Memory B cell (primary cell): ENCODE measurements around the gene PGAP3.
A peak's percentile ranks its signal among the peaks of the same experiment; 100 is the strongest.

ENCODE experiments used
- ATAC-seq: fragments of 150-1000 bp; cut with Tn5 transposase; 2 replicates; pipeline ENCODE4 v1.10.0; 2021; ENCODE audit warnings: low read depth, mild to moderate bottlenecking, moderate library complexity
- DNase-seq, 2 donors: peaks; one replicate each; pipeline ENCODE4 v3.0.0; 2022; ENCODE audit warnings: low spot score in 2 of 2
- H3K27ac Mint-ChIP-seq: one replicate; pipeline ENCODE4 v1.8.0; 2022; ENCODE audit warnings: mild to moderate bottlenecking, moderate library complexity, mixed read lengths
- H3K27me3 Mint-ChIP-seq: one replicate; pipeline ENCODE4 v1.8.0; 2022; ENCODE audit warnings: mixed read lengths
- H3K36me3 Mint-ChIP-seq: one replicate; pipeline ENCODE4 v1.8.0; 2022; ENCODE audit warnings: mild to moderate bottlenecking, mixed read lengths
- H3K4me1 Mint-ChIP-seq: one replicate; pipeline ENCODE4 v1.8.0; 2022; ENCODE audit warnings: mixed read lengths
- H3K4me3 Mint-ChIP-seq: one replicate; pipeline ENCODE4 v1.8.0; 2022; ENCODE audit warnings: mild to moderate bottlenecking, moderate library complexity, mixed read lengths
- H3K9me3 Mint-ChIP-seq: one replicate; pipeline ENCODE4 v1.8.0; 2022; ENCODE audit warnings: mixed read lengths

PGAP3 gene

DNA sequence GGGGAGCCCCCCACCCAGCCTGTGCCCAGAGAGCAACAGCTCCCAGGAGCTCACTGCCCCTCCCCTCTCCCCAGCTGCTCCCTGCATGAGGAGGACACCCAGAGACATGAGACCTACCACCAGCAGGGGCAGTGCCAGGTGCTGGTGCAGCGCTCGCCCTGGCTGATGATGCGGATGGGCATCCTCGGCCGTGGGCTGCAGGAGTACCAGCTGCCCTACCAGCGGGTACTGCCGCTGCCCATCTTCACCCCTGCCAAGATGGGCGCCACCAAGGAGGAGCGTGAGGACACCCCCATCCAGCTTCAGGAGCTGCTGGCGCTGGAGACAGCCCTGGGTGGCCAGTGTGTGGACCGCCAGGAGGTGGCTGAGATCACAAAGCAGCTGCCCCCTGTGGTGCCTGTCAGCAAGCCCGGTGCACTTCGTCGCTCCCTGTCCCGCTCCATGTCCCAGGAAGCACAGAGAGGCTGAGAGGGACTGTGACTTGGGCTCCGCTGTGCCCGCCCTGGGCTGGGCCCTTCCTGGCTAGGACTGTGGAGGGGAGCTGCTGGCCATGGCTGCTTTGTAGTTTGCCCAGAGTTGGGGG is 22.1 kb downstream of the PGAP3 start:
- Mint-ChIP-seq H3K36me3 (peaks cover 5% of the 10 kb centered on the region), H3K4me3 (no peak overlapping the region), H3K9me3 (no peaks in the 10 kb centered on the region), H3K27ac (no peak overlapping the region), H3K27me3 (peaks cover 6% of the 10 kb centered on the region), H3K4me1 (peaks cover 13% of the 10 kb centered on the region)
- peak; percentile 35 for ATAC-seq
- DNase-seq: no peak

DNA sequence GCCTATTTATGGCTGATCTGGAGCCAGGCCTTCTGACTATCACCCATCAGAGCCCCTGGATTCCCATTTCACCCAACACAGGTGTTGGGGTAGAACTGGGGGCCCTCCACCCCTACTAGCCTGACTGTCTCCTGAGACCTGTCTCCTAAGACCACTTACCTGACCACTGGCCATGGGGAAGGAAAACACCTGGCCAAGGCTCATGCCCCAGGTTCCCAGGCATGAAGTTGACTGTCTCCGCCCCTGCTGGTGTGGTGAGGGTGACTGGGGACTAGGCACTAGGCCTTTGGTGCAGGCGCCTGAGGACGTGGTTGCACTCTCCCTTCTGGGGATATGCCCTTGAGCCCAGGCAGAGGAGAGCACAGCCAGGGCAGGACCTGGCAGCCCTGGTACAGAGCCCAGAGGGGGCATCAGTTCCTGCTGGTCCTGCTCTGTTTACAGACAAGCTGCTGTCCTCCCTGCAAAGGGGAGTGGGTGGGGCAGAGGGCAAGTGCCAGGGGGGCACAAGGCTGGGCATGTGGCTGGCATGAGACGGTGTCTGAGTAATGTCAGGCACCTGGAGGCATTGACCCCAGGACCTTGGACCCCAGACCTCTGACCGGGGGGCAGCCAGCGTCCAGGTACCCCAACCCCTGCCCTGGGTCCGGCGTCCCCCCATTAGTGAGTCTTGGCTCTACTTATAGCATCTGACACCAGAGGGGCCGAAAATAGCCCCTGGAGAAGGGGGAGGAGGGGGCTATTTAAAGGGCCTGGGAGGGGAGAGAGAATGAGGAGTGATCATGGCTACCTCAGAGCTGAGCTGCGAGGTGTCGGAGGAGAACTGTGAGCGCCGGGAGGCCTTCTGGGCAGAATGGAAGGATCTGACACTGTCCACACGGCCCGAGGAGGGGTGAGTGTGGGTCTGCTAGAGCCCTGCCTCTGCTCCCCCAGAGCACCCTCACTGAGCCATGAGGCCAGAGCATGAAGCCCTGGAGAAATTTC is 23.0 kb downstream of the PGAP3 start, which contains the start of gene TCAP:
TCAP (plus strand) TSS at position 769 of the 981 bp plus-strand sequence; CDS start at position 780, 11 bp downstream.
- Mint-ChIP-seq H3K27me3 (peaks cover 6% of the 10 kb centered on the region), H3K9me3 (no peaks in the 10 kb centered on the region), H3K36me3 (peaks cover 5% of the 10 kb centered on the region), H3K4me3 (peak within 1 kb of the TSS; percentile 30), H3K4me1 (peaks cover 13% of the 10 kb centered on the region), H3K27ac (no peak within 1 kb of the TSS)
- no peak for ATAC-seq
- DNase-seq: no peak

DNA sequence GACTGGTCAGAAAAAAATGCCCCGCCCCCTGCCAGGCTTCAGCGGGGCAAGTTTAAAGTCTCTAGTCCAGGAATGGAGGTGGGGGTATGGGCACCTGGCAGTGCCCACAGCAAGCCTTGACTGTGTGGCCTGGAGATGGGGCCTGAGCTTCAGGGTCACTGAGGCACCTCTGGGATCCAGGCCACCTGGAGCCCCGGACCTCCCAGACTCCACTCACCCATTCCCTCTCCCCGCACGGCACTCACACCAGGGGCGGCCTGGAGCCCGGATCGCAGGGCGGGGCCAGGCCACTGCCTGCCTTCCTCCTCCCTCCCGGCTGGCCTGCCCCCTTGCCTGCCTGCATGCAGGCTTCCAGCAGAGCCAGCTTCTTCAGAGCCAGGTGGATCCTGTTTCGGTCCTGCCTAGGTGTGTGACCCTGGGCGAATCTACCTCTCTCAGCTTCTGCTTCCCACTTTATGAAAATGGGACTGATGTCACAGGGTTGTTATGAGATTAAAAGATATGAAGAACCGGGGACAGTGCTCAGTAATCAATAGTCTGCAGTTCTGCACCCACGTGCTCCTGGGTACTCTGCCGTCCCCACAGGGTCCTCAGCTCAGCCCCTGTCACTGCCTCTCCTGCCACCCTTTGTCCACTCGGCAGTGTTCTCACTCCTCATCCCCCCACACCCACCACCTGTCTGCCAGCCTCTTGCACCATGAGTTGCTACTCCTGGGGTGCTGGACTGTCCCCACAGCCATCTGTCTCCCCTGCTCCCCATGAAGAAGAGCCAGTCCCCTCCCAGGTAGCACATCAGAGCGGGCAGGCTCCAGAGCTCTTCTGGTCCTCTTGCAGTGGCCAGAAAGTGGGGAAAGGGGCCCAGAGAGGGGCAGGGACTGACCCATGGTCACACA is 23.9 kb downstream of the PGAP3 start:
- Mint-ChIP-seq H3K36me3 (peaks cover 5% of the 10 kb centered on the region), H3K27me3 (peaks cover 6% of the 10 kb centered on the region), H3K4me3 (no peak overlapping the region), H3K27ac (no peak overlapping the region), H3K9me3 (no peaks in the 10 kb centered on the region), H3K4me1 (peaks cover 15% of the 10 kb centered on the region)
- ATAC-seq (no peak), DNase-seq (no peak)

DNA sequence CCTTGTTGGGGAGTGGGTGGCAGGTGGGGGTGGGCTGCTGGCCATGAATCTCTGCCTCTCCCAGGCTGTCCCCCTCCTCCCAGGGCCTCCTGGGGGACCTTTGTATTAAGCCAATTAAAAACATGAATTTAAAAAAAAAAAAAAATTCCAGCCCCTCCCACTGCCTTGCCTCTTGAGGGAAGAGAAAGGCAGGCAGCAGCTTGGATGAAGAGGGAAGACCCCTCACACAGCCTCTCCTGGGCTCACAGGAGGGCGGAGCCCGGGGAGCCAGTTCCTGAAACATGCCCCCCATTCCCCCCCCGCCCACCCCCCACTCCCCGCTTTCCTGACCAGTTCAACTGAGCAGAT is 24.5 kb downstream of the PGAP3 start:
- H3K9me3 Mint-ChIP-seq: no peaks in the 10 kb centered on the region
- no peak overlapping the region for H3K27ac Mint-ChIP-seq
- peaks cover 9% of the 10 kb centered on the region for H3K36me3 Mint-ChIP-seq
- peaks cover 14% of the 10 kb centered on the region for H3K4me1 Mint-ChIP-seq
- no peak for DNase-seq
- peaks cover 2% of the 10 kb centered on the region for H3K27me3 Mint-ChIP-seq
- no peak for ATAC-seq
- no peak overlapping the region for H3K4me3 Mint-ChIP-seq

DNA sequence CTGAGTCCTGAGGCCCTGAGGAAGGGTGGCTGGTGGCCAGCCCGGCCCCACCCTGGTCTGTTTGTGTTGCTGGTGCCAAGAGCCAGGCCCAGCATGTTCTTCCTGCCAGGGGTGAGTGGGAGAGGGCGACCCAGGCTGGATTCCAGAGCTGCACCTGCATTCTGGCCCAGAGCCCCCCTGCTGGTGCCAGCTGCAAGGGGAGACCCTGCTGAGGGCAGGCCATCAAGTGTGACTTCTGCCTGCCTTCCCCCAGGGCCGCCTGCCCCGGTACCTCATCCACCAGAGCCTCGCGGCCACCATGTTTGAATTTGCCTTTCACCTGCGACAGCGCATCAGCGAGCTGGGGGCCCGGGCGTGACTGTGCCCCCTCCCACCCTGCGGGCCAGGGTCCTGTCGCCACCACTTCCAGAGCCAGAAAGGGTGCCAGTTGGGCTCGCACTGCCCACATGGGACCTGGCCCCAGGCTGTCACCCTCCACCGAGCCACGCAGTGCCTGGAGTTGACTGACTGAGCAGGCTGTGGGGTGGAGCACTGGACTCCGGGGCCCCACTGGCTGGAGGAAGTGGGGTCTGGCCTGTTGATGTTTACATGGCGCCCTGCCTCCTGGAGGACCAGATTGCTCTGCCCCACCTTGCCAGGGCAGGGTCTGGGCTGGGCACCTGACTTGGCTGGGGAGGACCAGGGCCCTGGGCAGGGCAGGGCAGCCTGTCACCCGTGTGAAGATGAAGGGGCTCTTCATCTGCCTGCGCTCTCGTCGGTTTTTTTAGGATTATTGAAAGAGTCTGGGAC is 25.1 kb downstream of the PGAP3 start:
- DNase-seq (no peak), ATAC-seq (no peak)
- Mint-ChIP-seq H3K9me3 (no peaks in the 10 kb centered on the region), H3K4me3 (no peak overlapping the region), H3K4me1 (peaks cover 12% of the 10 kb centered on the region), H3K27me3 (peaks cover 2% of the 10 kb centered on the region), H3K36me3 (peaks cover 9% of the 10 kb centered on the region), H3K27ac (no peak overlapping the region)

DNA sequence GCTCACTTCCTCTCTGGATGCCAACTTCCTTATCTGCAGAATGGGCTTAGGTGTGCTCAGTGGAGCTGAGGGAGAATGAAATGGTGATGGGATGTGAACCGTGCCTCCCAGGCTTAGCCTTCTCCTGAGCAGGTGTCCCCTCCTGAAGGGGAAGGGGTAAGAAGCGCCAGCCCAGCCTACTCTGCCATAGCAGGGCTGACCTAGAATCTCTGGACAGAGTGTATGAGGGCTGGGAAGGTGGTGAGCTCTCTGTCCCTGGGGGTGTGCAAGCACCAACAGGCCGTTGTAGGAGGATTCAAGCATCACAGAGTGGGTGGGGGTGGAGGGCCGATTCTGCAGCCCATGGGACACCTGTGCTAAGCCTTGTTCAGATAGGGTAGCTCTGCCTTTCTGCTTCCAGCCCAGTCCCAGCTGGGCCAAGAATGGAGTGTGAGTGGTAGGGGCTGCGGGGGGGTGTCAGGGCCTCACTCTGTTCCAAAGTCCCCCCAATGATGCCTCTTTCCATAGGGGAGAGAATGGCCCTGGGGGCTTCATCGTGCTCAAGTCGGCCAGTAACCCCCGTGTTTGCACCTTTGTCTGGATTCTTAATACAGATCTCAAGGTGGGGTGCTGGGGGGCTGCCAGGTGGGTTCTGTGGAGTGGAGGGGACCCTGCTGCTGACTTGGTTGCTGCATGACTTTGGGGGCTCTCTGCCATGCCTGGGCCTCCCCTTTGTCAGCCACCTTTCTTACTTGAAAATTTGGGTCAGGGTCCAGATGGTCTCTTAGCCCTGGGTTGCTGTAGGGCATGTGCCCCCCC is 25.9 kb downstream of the PGAP3 start:
- ATAC-seq (no peak), DNase-seq (no peak)
- Mint-ChIP-seq H3K27me3 (peaks cover 2% of the 10 kb centered on the region), H3K36me3 (peaks cover 9% of the 10 kb centered on the region), H3K4me1 (peaks cover 11% of the 10 kb centered on the region), H3K9me3 (no peaks in the 10 kb centered on the region), H3K27ac (no peak overlapping the region), H3K4me3 (no peak overlapping the region)

DNA sequence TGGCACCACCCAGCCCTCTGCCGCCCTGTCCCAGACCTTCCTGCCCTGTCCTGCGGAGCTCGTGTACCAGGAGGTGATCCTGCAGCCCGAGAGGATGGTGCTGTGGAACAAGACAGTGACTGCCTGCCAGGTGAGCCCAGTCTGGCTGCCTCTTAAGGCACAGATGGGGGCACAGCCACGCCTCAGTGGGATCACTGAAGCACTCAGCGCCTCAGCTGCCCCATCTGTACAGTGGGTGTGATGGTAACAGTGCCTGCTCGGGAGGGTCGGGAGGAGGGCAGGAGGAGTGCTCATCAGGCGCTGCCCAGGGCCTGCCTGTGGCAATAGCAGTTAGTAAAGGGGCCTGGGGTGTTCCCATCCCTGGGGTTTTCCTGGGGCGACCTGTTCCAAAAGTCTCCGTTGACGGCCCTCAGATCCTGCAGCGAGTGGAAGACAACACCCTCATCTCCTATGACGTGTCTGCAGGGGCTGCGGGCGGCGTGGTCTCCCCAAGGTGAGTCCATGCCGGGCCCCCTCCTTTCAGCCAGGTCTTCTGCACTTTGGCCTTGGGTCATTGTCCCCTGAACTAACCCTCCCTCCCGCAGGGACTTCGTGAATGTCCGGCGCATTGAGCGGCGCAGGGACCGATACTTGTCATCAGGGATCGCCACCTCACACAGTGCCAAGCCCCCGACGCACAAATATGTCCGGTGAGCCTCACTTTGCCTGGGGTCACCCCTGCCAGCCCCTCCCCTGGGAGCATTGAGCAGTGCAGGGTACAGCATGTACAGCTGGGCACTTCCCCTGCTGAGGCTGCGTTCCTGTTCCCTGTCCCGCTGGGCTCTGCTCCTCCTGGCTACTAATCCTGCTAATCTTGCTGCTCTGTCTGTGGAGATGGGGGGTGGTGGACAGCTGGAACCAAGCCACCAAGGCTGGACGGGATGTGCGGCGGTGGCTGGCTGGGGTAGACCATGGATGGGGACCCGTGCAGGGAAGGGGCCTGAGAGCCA is 27.2 kb downstream of the PGAP3 start:
- no peak for DNase-seq
- H3K36me3 Mint-ChIP-seq: peaks cover 12% of the 10 kb centered on the region
- no peaks in the 10 kb centered on the region for H3K9me3 Mint-ChIP-seq
- peaks cover 8% of the 10 kb centered on the region for H3K4me1 Mint-ChIP-seq
- no peak for ATAC-seq
- no peak overlapping the region for H3K4me3 Mint-ChIP-seq
- H3K27me3 Mint-ChIP-seq: no peaks in the 10 kb centered on the region
- no peak overlapping the region for H3K27ac Mint-ChIP-seq

DNA sequence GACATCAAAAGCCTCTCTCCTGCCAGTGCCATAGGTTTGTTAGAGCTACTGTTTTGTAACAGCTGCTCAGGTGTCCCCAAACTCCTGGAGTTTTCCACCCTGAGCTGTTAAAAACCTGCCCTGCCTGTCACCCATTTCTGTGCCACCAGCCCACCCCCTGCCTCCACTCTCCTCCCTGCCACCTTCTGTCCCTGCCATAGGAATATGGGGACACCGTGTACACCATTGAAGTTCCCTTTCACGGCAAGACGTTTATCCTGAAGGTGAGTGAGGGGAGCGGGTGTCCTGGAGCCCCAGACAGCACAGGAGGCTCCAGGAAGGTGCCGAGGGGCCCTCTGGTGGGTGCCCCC is 27.9 kb downstream of the PGAP3 start:
- H3K36me3 Mint-ChIP-seq: peaks cover 14% of the 10 kb centered on the region
- H3K27me3 Mint-ChIP-seq: no peaks in the 10 kb centered on the region
- H3K9me3 Mint-ChIP-seq: no peaks in the 10 kb centered on the region
- ATAC-seq (no peak), DNase-seq (no peak)
- peaks cover 7% of the 10 kb centered on the region for H3K4me1 Mint-ChIP-seq
- H3K27ac Mint-ChIP-seq: peak overlapping the region; percentile 92
- H3K4me3 Mint-ChIP-seq: no peak overlapping the region

DNA sequence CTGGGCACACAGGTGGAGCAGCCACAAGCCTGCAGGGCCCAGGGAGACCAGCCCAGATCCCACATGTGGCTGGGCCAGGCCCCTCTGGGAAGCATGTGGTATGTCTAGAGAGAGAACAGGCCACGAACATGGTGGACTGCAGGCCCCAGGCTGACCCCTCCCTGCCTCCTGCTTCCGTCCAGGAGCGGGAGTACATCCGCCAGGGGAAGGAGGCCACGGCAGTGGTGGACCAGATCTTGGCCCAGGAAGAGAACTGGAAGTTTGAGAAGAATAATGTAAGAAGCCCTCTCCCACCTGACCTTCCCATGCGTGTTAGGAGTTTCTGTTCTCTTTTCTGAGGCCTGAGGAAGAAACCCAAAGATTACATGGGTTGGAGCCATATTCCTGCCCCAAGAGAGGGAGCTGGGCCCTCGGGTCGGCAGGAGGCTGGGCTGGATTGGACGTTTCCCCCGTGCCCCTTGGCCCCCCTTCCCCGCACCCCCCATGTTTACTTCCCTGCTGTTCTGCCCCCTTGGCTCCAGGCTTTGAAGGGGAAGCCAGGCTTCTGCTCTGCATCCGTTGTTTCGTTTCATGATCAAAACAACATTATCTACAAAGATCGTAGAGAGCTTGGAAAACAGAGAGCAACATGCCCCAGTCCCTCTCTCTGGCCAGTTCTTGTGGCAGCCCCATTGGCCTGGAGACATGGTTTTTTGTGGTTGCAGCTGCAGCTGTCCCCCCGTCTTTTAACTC is 28.4 kb downstream of the PGAP3 start:
- peaks cover 7% of the 10 kb centered on the region for H3K4me1 Mint-ChIP-seq
- H3K4me3 Mint-ChIP-seq: no peak overlapping the region
- H3K36me3 Mint-ChIP-seq: peaks cover 14% of the 10 kb centered on the region
- no peaks in the 10 kb centered on the region for H3K27me3 Mint-ChIP-seq
- H3K27ac Mint-ChIP-seq: peak overlapping the region; percentile 92
- peak; percentile 78 for ATAC-seq
- H3K9me3 Mint-ChIP-seq: no peaks in the 10 kb centered on the region
- DNase-seq: no peak

DNA sequence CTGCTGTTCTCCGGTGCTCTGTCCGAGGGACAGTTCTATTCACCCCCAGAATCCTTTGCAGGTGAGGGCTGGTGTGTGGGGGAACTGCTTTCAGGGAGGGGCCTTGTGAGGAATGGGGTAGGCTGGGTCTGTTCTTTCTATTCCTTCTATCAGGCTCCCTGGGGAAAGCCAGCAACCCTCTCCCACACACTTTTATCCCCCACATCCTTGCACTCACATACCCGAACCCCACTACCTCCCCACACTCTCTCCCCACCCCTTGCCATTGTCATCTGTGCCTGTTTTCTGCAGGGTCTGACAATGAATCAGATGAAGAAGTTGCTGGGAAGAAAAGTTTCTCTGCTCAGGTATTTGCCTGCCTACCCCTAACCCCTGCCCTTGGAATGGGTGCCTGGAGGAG is 29.1 kb downstream of the PGAP3 start:
- Mint-ChIP-seq H3K27ac (peak overlapping the region; percentile 92), H3K4me1 (peaks cover 10% of the 10 kb centered on the region), H3K4me3 (no peak overlapping the region), H3K36me3 (peaks cover 14% of the 10 kb centered on the region), H3K9me3 (no peaks in the 10 kb centered on the region), H3K27me3 (no peaks in the 10 kb centered on the region)
- ATAC-seq: no peak
- no peak for DNase-seq

DNA sequence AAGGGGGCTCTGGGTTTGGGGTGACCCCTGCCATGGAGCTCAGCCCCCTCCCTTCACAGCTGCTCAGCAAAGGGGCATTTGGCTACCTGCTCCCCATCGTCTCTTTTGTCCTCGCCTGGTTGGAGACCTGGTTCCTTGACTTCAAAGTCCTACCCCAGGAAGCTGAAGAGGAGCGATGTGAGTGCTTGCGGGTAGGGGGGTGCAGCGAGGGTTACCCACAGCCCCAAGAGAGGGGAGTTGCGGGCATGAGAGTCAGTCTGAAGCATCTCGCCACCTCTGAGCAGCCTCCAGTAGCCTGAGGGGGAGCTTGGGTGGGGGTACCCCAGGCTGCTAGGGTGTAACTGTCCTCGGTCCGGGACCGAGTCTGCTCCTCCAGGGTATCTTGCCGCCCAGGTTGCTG is 29.5 kb downstream of the PGAP3 start:
- H3K9me3 Mint-ChIP-seq: no peaks in the 10 kb centered on the region
- ATAC-seq (no peak), DNase-seq (no peak)
- no peak overlapping the region for H3K27ac Mint-ChIP-seq
- H3K4me1 Mint-ChIP-seq: peaks cover 13% of the 10 kb centered on the region
- peaks cover 14% of the 10 kb centered on the region for H3K36me3 Mint-ChIP-seq
- H3K4me3 Mint-ChIP-seq: no peak overlapping the region
- no peaks in the 10 kb centered on the region for H3K27me3 Mint-ChIP-seq
